Measurements from ENCODE around the gene DAP3. TPM values are rescaled to one million over a fixed set of nuclear protein-coding genes. Genes with fewer than 3 reads are reported as not detected.

Gene DAP3
- total and polyA plus RNA-seq, 2 donors (not counting 1 experiment from before 2014, with no cell fraction given), result 84.7 to 107 TPM

DNA sequence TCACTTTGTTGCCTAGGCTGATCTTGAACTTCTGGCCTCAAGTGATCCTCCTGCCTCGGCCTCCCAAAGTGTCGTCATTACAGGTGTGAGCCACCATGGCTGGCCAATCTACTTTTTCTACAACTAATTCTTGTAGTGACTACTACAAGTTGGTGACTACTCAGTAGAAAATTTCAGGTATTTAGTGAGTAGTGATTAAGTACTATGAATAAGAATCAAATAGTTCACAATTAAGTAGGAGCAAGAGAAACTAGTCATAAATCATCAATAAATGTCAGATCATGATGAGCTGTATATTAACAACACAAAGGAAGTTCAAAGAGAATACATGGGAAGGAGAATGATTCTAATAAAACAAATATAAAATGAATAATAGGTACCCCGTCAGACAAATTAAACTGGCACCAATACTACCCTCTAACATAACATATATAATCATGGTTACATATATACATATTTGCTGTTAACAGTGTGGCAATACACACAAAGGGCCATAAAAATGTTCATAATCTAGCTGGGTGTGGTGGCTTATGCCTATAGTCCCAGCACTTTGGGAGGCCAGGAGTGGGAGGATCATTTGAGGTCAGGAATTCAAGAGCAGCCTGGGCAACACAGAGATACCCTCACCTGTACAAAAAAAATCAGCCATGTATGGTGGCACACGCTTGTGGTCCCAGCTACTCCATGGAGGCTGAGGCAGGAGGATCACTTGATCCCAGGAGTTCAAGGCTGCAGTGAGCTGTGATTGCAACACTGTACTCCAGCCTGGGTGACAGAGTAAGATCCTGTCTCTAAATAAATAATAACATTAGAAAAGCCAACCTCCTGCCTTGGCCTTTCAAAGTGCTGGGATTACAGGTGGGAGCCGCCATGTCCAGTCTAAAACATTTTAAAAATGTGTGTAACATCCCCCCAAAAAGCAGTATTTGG is 19.4 kb upstream of the DAP3 start:
- Mint-ChIP-seq H3K27ac (no peak overlapping the region), H3K9me3 (ENCODE audit: insufficient read depth) (no peaks in the 10 kb centered on the region), H3K4me3 (no peak overlapping the region), H3K27me3 (no peaks in the 10 kb centered on the region), H3K4me1 (no peaks in the 10 kb centered on the region)
- H3K9me3 ChIP-seq (ENCODE audit: control extremely low read depth in 1 of 3, control insufficient read depth in 2 of 3, insufficient read depth in 1 of 3, low read length in 2 of 3), result no peaks in the 10 kb centered on the region
- H3K4me2 ChIP-seq (replicated peaks; ENCODE audit: low read depth, low read length, poor library complexity, severe bottlenecking), result no peak overlapping the region
- ATAC-seq (ENCODE audit: low read depth) (no peak), DNase-seq (no peak)
- H4K20me1 ChIP-seq (ENCODE audit: control insufficient read depth, insufficient read depth, low read length, poor library complexity, severe bottlenecking), result no peaks in the 10 kb centered on the region
- H3K27ac ChIP-seq (ENCODE audit: low read length in 2 of 2), result no peak overlapping the region
- no peak overlapping the region for H2AFZ ChIP-seq (ENCODE audit: insufficient read depth, low read depth, low read length, poor library complexity, severe bottlenecking)
- H3K4me3 ChIP-seq (ENCODE audit: control extremely low read depth in 1 of 5, extremely low read depth in 1 of 5, insufficient read depth in 1 of 5, low read depth in 2 of 5, low read length in 4 of 5), result no peak overlapping the region
- peaks cover 16 to 80% of the 10 kb centered on the region in 2 experiments for H3K36me3 ChIP-seq (replicated peaks in 1 of 2; ENCODE audit: control extremely low read depth in 1 of 2, control insufficient read depth in 1 of 2, extremely low read depth in 1 of 2, insufficient read depth in 2 of 2, low read length in 1 of 2)
- CTCF ChIA-PET, result interaction anchor here (0.7 kb wide), 1 partner anchor 463 kb away, joined by 3 read pairs; no protein-coding TSS in a partner anchor
- no peaks in the 10 kb centered on the region for H3K4me1 ChIP-seq (ENCODE audit: control insufficient read depth in 2 of 2, insufficient read depth in 2 of 2, low read length in 2 of 2)
- peaks cover 5% of the 10 kb centered on the region for H3K79me2 ChIP-seq (ENCODE audit: control insufficient read depth, insufficient read depth, low read length)
- TF ChIP-seq, protein P1, sequence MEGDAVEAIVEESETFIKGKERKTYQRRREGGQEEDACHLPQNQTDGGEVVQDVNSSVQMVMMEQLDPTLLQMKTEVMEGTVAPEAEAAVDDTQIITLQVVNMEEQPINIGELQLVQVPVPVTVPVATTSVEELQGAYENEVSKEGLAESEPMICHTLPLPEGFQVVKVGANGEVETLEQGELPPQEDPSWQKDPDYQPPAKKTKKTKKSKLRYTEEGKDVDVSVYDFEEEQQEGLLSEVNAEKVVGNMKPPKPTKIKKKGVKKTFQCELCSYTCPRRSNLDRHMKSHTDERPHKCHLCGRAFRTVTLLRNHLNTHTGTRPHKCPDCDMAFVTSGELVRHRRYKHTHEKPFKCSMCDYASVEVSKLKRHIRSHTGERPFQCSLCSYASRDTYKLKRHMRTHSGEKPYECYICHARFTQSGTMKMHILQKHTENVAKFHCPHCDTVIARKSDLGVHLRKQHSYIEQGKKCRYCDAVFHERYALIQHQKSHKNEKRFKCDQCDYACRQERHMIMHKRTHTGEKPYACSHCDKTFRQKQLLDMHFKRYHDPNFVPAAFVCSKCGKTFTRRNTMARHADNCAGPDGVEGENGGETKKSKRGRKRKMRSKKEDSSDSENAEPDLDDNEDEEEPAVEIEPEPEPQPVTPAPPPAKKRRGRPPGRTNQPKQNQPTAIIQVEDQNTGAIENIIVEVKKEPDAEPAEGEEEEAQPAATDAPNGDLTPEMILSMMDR (IDR thresholded peaks at IDR 0.05), result no peak
- TF ChIP-seq EZH2 (IDR thresholded peaks at IDR 0.05; ENCODE audit: borderline replicate concordance, insufficient read depth, low read depth, low read length, poor library complexity, severe bottlenecking), result no peak
- POLR2A ChIA-PET, result interaction anchor here (0.6 kb wide), 1 partner anchor 564 kb away, joined by 4 read pairs; no protein-coding TSS in a partner anchor
- no peaks in the 10 kb centered on the region for H3K27me3 ChIP-seq (replicated peaks in 1 of 4; ENCODE audit: control extremely low read depth in 1 of 4, control insufficient read depth in 3 of 4, insufficient read depth in 4 of 4, low read length in 3 of 4)
- H3K9ac ChIP-seq (ENCODE audit: low read length), result no peak overlapping the region
- intact Hi-C loops (cut with micrococcal nuclease), result no loop called here
- WGBS (ENCODE audit: insufficient coverage), result 100% methylated on average over 2 of the region's 5 CpGs

DNA sequence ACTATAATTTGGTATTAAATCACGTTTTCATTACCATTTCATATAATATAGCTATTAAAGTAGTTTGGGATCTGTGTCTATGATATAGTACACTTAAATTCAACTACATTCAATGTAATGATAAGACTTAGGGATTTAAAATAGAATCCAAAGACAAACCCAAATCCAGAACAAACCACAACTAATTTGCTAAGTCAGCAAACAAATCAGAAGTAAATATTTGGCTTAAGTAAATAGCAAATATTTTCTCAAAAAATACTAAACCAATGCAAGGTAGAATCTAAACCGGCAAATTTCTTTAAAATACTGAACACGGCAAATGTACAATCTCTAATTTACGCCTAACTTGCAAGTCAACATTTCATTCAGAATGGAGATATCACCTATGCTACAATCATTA is 17.1 kb upstream of the DAP3 start:
- no CpG with 5 or more reads among the region's 4 CpGs for WGBS (ENCODE audit: insufficient coverage)
- CTCF ChIA-PET, result no interaction called here
- Histone ChIP-seq H2AFZ (ENCODE audit: insufficient read depth, low read depth, low read length, poor library complexity, severe bottlenecking) (no peak overlapping the region), H3K4me1 (ENCODE audit: control insufficient read depth in 2 of 2, insufficient read depth in 2 of 2, low read length in 2 of 2) (no peaks in the 10 kb centered on the region), H3K4me3 (ENCODE audit: control extremely low read depth in 1 of 5, extremely low read depth in 1 of 5, insufficient read depth in 1 of 5, low read depth in 2 of 5, low read length in 4 of 5) (no peak overlapping the region), H3K9me3 (ENCODE audit: control extremely low read depth in 1 of 3, control insufficient read depth in 2 of 3, insufficient read depth in 1 of 3, low read length in 2 of 3) (no peaks in the 10 kb centered on the region), H3K9ac (ENCODE audit: low read length) (no peak overlapping the region), H4K20me1 (ENCODE audit: control insufficient read depth, insufficient read depth, low read length, poor library complexity, severe bottlenecking) (no peaks in the 10 kb centered on the region), H3K4me2 (replicated peaks; ENCODE audit: low read depth, low read length, poor library complexity, severe bottlenecking) (no peak overlapping the region), H3K27me3 (replicated peaks in 1 of 4; ENCODE audit: control extremely low read depth in 1 of 4, control insufficient read depth in 3 of 4, insufficient read depth in 4 of 4, low read length in 3 of 4) (no peaks in the 10 kb centered on the region), H3K36me3 (replicated peaks in 1 of 2; ENCODE audit: control extremely low read depth in 1 of 2, control insufficient read depth in 1 of 2, extremely low read depth in 1 of 2, insufficient read depth in 2 of 2, low read length in 1 of 2) (peaks cover 23 to 86% of the 10 kb centered on the region in 2 experiments), H3K79me2 (ENCODE audit: control insufficient read depth, insufficient read depth, low read length) (peaks cover 7% of the 10 kb centered on the region), H3K27ac (ENCODE audit: low read length in 2 of 2) (no peak overlapping the region)
- Mint-ChIP-seq H3K4me1 (no peaks in the 10 kb centered on the region), H3K4me3 (no peak overlapping the region), H3K9me3 (ENCODE audit: insufficient read depth) (no peaks in the 10 kb centered on the region), H3K27me3 (no peaks in the 10 kb centered on the region), H3K27ac (no peak overlapping the region)
- POLR2A ChIA-PET, result interaction anchor here (0.6 kb wide), 1 partner anchor 337 kb away, joined by 6 read pairs; no protein-coding TSS in a partner anchor
- ATAC-seq (ENCODE audit: low read depth) (no peak), DNase-seq (no peak)
- no peak for TF ChIP-seq EZH2 (IDR thresholded peaks at IDR 0.05; ENCODE audit: borderline replicate concordance, insufficient read depth, low read depth, low read length, poor library complexity, severe bottlenecking)
- TF ChIP-seq, protein P1 (IDR thresholded peaks at IDR 0.05), result no peak
- intact Hi-C loops (cut with micrococcal nuclease), result no loop called here
